Panc1 (cell line): ENCODE data around the gene EP400. TPM values are rescaled to one million over a fixed set of nuclear protein-coding genes. Genes with fewer than 3 reads are reported as not detected.

Experiments used
- ATAC-seq: fragments of 200-7000 bp; cut with Tn5 transposase; 2 replicates; pipeline ENCODE4 v1.9.1; 2020; ENCODE audit warnings: mild to moderate bottlenecking, moderate library complexity
- BruUV-seq: library from RNA; stranded (reverse); fragments of 400-500 nt; replicated peaks from 2 replicates; lab custom pipeline; 2021; lab: Mats Ljungman, UMichigan
- CTCF ChIA-PET: fragments of 300-600 bp; sonication (Branson Sonifier 250); formaldehyde crosslinking; loops from one replicate; lab custom pipeline; 2022; ENCODE audit warnings: antibody characterized with exemption; lab: Charles Lee
- POLR2A ChIA-PET: fragments of 300-600 bp; sonication (Branson Sonifier 250); formaldehyde crosslinking; loops from one replicate; lab custom pipeline; 2022; ENCODE audit warnings: antibody characterized with exemption; lab: Charles Lee
- DNase-seq: peaks from one replicate; pipeline ENCODE4 v3.0.0-alpha.2; 2010; ENCODE audit warnings: low read depth, low spot score
- H3K27ac ChIP-seq: 2 replicates; pipeline ENCODE4 v1.5.1; 2011; ENCODE audit warnings: mild to moderate bottlenecking, low read length, inconsistent platforms
- H3K27me3 ChIP-seq: fragments of 200-500 bp; sonication (Bioruptor generic); 2 replicates; pipeline ENCODE4 v1.6.0; 2014; ENCODE audit warnings: low read length, inconsistent platforms; ENCODE audit not compliant: control insufficient read depth, insufficient read depth
- H3K36me3 ChIP-seq: fragments of 200-500 bp; sonication (Bioruptor generic); 2 replicates; pipeline ENCODE4 v1.5.1; 2014; ENCODE audit warnings: inconsistent platforms, mild to moderate bottlenecking, low read length, moderate library complexity; ENCODE audit not compliant: control insufficient read depth, insufficient read depth
- H3K4me1 ChIP-seq: 2 replicates; pipeline ENCODE4 v1.5.1; 2011; ENCODE audit warnings: inconsistent platforms, mild to moderate bottlenecking, low read length, moderate library complexity; ENCODE audit not compliant: control insufficient read depth, insufficient read depth
- H3K4me3 ChIP-seq, 2 experiments: 2 replicates each; pipeline ENCODE4 v1.5.1; 2011 to 2012; ENCODE audit warnings: low read depth in 2 of 2, low read length in 2 of 2, mild to moderate bottlenecking in 2 of 2, inconsistent platforms in 1 of 2, moderate library complexity in 1 of 2
- H3K9me3 ChIP-seq: fragments of 200-500 bp; sonication (Bioruptor generic); 2 replicates; pipeline ENCODE4 v1.5.1; 2014; ENCODE audit warnings: low read depth, mild to moderate bottlenecking, inconsistent platforms, low read length, moderate library complexity; ENCODE audit not compliant: control insufficient read depth, insufficient read depth
- CTCF ChIP-seq: fragments of 450-650 bp; IDR thresholded peaks from 2 replicates; pipeline ENCODE4 v1.5.1; 2017; ENCODE audit warnings: mild to moderate bottlenecking
- POLR2AphosphoS5 ChIP-seq: IDR thresholded peaks from 2 replicates; pipeline ENCODE4 v1.6.1; 2012; ENCODE audit warnings: mild to moderate bottlenecking, low read depth, low read length, moderate library complexity
- SIN3A ChIP-seq: IDR thresholded peaks from 2 replicates; pipeline ENCODE4 v1.6.1; 2012; ENCODE audit warnings: low read depth, mild to moderate bottlenecking, low read length, moderate library complexity, borderline replicate concordance; ENCODE audit not compliant: insufficient read depth
- TCF7L2 ChIP-seq: IDR thresholded peaks from 2 replicates; pipeline ENCODE4 v1.6.1; 2011; ENCODE audit warnings: mild to moderate bottlenecking, low read depth, low read length, inconsistent platforms
- in situ Hi-C: cut with HindIII; loops from 2 replicates; pipeline ENCODE4 v1.10.0; 2016; ENCODE audit warnings: low sequenced_read_pairs, low pct_unique_long_range_greater_than_20kb
- intact Hi-C: fragments of 100-400 bp; cut with micrococcal nuclease; formaldehyde crosslinking; loops from one replicate; pipeline ENCODE4 v1.10.0; 2022; ENCODE audit not compliant: unreplicated experiment
- total RNA-seq: library from RNA; stranded (reverse); gene quantifications from one replicate; pipeline ENCODE4 v1.2.1, GENCODE V29; 2021; ENCODE audit not compliant: unreplicated experiment
- TF ChIP-seq, protein P1 (sequence below), 2 experiments: IDR thresholded peaks; 2 replicates each; pipeline ENCODE4 v1.6.1; 2011 to 2012; ENCODE audit warnings: low read depth in 2 of 2, control low read depth in 1 of 2, low read length in 1 of 2, mild to moderate bottlenecking in 1 of 2, moderate library complexity in 1 of 2; ENCODE audit not compliant: insufficient read depth in 1 of 2

EP400 gene
- total RNA-seq, 1 experiment from 2014 or later: 59.4 TPM

DNA sequence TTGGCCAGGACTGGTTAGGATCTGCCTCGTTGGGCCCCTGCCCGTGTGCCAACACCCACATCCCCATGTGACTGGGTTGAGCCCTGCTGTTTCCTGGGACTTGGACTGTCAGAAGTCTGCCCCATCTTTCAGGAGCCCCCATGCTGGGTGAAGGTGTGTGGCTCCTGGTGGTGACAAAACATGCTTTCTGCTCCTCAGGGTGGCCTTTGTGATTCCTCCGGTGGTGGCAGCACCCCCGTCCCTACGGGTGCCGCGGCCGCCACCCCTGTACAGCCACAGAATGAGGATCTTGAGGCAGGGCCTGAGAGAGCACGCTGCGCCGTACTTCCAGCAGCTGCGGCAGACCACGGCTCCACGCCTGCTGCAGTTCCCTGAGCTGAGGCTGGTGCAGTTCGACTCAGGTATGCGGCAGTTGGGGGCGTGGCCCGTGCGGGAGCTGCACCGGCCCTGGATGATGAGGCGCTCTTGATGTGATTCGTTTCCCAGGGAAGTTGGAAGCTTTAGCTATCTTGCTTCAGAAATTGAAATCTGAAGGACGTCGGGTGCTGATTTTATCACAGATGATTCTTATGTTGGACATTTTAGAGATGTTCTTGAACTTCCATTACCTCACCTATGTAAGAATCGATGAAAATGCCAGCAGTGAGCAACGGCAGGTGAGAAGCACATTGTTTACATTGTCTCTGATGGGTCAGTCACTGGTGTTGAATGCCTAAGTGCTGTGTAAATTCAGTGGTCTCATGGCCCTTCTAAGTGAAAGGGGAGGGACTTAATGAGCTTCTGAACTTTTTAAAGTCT is 80.0 kb downstream of the EP400 start:
- Histone ChIP-seq H3K27me3 (no peaks in the 10 kb centered on the region), H3K27ac (no peak overlapping the region), H3K4me1 (no peaks in the 10 kb centered on the region), H3K36me3 (peaks cover 11% of the 10 kb centered on the region), H3K9me3 (no peaks in the 10 kb centered on the region), H3K4me3 (no peak overlapping the region)
- CTCF ChIA-PET: no interaction called here
- in situ Hi-C loops (no loop called here), intact Hi-C loops (no loop called here)
- DNase-seq (no peak), ATAC-seq (peak; percentile 10; the same call in 1 of the 2 replicates)
- TF ChIP-seq TCF7L2: no peak
- TF ChIP-seq SIN3A: no peak
- TF ChIP-seq, protein P1, sequence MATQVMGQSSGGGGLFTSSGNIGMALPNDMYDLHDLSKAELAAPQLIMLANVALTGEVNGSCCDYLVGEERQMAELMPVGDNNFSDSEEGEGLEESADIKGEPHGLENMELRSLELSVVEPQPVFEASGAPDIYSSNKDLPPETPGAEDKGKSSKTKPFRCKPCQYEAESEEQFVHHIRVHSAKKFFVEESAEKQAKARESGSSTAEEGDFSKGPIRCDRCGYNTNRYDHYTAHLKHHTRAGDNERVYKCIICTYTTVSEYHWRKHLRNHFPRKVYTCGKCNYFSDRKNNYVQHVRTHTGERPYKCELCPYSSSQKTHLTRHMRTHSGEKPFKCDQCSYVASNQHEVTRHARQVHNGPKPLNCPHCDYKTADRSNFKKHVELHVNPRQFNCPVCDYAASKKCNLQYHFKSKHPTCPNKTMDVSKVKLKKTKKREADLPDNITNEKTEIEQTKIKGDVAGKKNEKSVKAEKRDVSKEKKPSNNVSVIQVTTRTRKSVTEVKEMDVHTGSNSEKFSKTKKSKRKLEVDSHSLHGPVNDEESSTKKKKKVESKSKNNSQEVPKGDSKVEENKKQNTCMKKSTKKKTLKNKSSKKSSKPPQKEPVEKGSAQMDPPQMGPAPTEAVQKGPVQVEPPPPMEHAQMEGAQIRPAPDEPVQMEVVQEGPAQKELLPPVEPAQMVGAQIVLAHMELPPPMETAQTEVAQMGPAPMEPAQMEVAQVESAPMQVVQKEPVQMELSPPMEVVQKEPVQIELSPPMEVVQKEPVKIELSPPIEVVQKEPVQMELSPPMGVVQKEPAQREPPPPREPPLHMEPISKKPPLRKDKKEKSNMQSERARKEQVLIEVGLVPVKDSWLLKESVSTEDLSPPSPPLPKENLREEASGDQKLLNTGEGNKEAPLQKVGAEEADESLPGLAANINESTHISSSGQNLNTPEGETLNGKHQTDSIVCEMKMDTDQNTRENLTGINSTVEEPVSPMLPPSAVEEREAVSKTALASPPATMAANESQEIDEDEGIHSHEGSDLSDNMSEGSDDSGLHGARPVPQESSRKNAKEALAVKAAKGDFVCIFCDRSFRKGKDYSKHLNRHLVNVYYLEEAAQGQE (IDR thresholded peaks at IDR 0.05; ENCODE audit: insufficient read depth in 1 of 2, low read depth in 2 of 2, low read length in 1 of 2): no peak
- no peak for TF ChIP-seq CTCF
- TF ChIP-seq POLR2AphosphoS5: no peak
- no TSS peak for BruUV-seq
- POLR2A ChIA-PET: interaction anchor here (0.5 kb wide), 1 partner anchor 38 kb away, joined by 4 read pairs; no protein-coding TSS in a partner anchor

GRCh38 chr12:132030367-132031038 is 80.8 kb downstream of the EP400 start:
- Histone ChIP-seq H3K9me3 (no peaks in the 10 kb centered on the region), H3K4me3 (no peak overlapping the region), H3K36me3 (peaks cover 11% of the 10 kb centered on the region), H3K27me3 (no peaks in the 10 kb centered on the region), H3K27ac (no peak overlapping the region), H3K4me1 (no peaks in the 10 kb centered on the region)
- ChIA-PET POLR2A (interaction anchor here (0.5 kb wide), 1 partner anchor 38 kb away, joined by 4 read pairs; no protein-coding TSS in a partner anchor), CTCF (no interaction called here)
- intact Hi-C loops (no loop called here), in situ Hi-C loops (no loop called here)
- DNase-seq: peak; percentile 54
- no TSS peak for BruUV-seq
- no peak for TF ChIP-seq SIN3A
- no peak for TF ChIP-seq TCF7L2
- TF ChIP-seq, protein P1 (IDR thresholded peaks at IDR 0.05; ENCODE audit: insufficient read depth in 1 of 2, low read depth in 2 of 2, low read length in 1 of 2): no peak
- no peak for TF ChIP-seq POLR2AphosphoS5
- TF ChIP-seq CTCF: no peak
- ATAC-seq: peak; percentile 59; the same call in 1 of the 2 replicates
